Upper lobe of left lung (tissue), 6 donors: ENCODE data around the gene EBF4. TPM values are rescaled to one million over a fixed set of nuclear protein-coding genes. Genes with fewer than 3 reads are reported as not detected.
A peak's percentile ranks its signal among the peaks of the same experiment; 100 is the strongest.

Experiments used
- ATAC-seq, 2 donors: fragments of 200-7000 bp; cut with Tn5 transposase; one replicate each; pipeline ENCODE4 v1.9.1; 2022; ENCODE audit warnings: mild to moderate bottlenecking in 2 of 2, moderate library complexity in 2 of 2; ENCODE audit not compliant: low FRiP score in 2 of 2
- DNase-seq, 2 donors: peaks; one replicate each; pipeline ENCODE4 v3.0.0-alpha.2; 2019 to 2020
- H3K27ac ChIP-seq, 4 donors: fragments of 200-600 bp; sonication (generic); one replicate each; pipeline ENCODE4 v1.5.1; 2016 to 2019
- H3K27me3 ChIP-seq, 4 donors: fragments of 200-600 bp; sonication (generic); one replicate each; pipeline ENCODE4 v1.5.1; 2017 to 2019
- H3K36me3 ChIP-seq, 4 donors: fragments of 200-600 bp; sonication (generic); one replicate each; pipeline ENCODE4 v1.5.1; 2016 to 2019
- H3K4me1 ChIP-seq, 4 donors: fragments of 200-600 bp; sonication (generic); one replicate each; pipeline ENCODE4 v1.5.1; 2018 to 2019
- H3K4me3 ChIP-seq, 4 donors: fragments of 200-600 bp; sonication (generic); one replicate each; pipeline ENCODE4 v1.5.1; 2017 to 2019; ENCODE audit warnings: mild to moderate bottlenecking in 2 of 4, moderate library complexity in 1 of 4
- H3K9me3 ChIP-seq, 4 donors: fragments of 200-600 bp; sonication (generic); one replicate each; pipeline ENCODE4 v1.5.1; 2018 to 2019
- CTCF ChIP-seq, 6 experiments: fragments of 450-650 bp in 4 of 6; fragments of 200-600 bp in 2 of 6; sonication (generic) in 2 of 6; IDR thresholded peaks; one replicate each; pipeline ENCODE4 v1.5.1; 2016 to 2019; ENCODE audit warnings: antibody characterized with exemption in 6 of 6
- EP300 ChIP-seq, 4 donors: sonication (generic); formaldehyde crosslinking; IDR thresholded peaks; one replicate each; pipeline ENCODE4 v1.5.1; 2017; ENCODE audit warnings: antibody characterized with exemption in 4 of 4, control low read depth in 2 of 4
- POLR2AphosphoS5 ChIP-seq, 2 donors: sonication (generic); formaldehyde crosslinking; IDR thresholded peaks; one replicate each; pipeline ENCODE4 v1.5.1; 2017; ENCODE audit warnings: antibody characterized with exemption in 2 of 2
- WGBS, 2 donors: methylation state at CpG; one replicate each; pipeline ENCODE4 v1.1.5; 2017 to 2018; 5-methylcytosine and 5-hydroxymethylcytosine counted together
- total RNA-seq, 6 donors: library from RNA; depleted of rRNA in 4 of 6; stranded (reverse); fragments of >200 nt in 4 of 6; gene quantifications; one replicate each; pipeline versions ENCODE4 v1.1.0 to v1.2.1, GENCODE V29; 2016 to 2021
- donor health status: DM: no; HTN: no; CAD: no; lungs with moderate emphysema.
- donor health status: DM: no; HTN: yes; CAD: no; lungs with severe emphysema.

EBF4 gene
- total RNA-seq, 6 donors from 2014 or later: 7.8 to 23.7 (median 12.9) TPM

DNA sequence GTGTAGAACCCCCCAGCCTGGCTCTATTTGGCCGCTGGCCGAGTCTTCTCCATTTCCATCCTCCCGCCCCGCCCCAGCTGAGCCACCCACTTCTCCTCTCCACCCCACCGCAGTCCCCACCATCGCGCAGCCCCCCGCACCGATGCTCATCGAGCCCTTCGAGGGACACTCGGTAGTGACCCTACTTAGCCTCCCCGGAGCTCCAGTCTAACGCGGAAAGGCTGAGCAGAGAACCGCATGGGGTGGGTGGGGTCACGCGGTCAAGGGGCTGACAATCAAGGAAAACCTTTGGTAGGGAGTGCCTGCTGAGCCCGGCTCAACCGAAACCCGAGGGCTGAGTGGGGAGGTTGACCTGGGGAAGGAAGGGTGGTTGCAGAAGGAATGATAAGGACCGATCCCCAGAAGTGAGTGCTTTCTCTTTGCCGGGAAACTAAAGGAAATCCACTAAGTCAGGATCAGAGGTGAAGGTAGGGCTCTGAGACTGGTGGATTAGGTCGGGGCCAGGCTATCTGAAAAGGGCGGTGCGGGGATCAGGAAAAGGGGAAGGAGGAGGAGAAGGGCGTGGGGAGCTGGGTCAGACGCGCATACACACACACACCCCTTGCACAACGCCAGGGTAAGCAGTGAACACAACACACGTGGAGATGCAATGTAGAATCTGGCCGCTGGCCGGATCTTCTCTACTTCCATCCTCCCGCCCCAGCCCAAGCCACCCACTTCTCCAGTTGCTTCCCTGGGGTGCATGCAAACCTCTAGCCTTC lies 58.1 kb downstream of the EBF4 start:
- Histone ChIP-seq H3K4me1 (peaks cover 23 to 36% (median 31%) of the 10 kb centered on the region in 4 donors), H3K36me3 (no peaks in the 10 kb centered on the region), H3K27ac (no peak overlapping the region), H3K4me3 (peak overlapping the region in 3 of 4 donors; percentile 44 to 56 (median 54)), H3K27me3 (peaks cover 0 to 14% (median 1%) of the 10 kb centered on the region in 4 donors), H3K9me3 (no peaks in the 10 kb centered on the region)
- ATAC-seq: peak; percentile 68 to 74
- peak; percentile 64 to 74 for DNase-seq
- 3 to 8% methylated on average over 27 to 34 of the region's 34 CpGs for WGBS, 2 donors
- TF ChIP-seq CTCF (IDR thresholded peaks at IDR 0.05) (peak in 1 of 6 experiments; percentile 15), POLR2AphosphoS5 (IDR thresholded peaks at IDR 0.05) (no peak)

DNA sequence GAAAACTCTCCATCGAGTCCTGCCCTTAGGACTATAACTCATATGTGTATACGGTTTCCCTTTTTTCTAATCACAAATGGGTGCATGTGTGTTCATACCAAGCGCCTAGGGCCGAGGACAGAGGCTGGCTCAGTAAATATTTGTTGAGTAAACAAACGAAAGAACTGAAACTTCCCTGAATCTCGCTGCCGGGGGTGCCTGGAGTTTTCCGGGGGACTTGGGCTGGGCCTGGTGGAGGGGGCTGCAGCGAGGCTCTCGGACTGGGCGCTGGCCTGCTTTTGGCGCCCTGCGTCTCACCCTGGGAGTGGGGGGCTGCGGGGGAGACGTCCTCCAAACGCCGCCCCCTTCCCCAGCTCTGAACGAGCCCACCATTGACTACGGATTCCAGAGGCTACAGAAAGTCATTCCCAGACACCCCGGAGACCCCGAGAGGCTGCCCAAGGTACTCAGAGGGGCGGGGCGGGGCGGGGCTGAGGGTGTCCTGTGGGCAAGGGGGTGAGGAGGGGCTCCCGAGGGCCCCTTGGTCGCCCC lies 58.8 kb downstream of the EBF4 start:
- Histone ChIP-seq H3K27me3 (peaks cover 0 to 14% (median 1%) of the 10 kb centered on the region in 4 donors), H3K4me3 (peak overlapping the region; percentile 14 to 56 (median 49)), H3K4me1 (peaks cover 23 to 36% (median 31%) of the 10 kb centered on the region in 4 donors), H3K9me3 (no peaks in the 10 kb centered on the region), H3K36me3 (no peaks in the 10 kb centered on the region), H3K27ac (peak overlapping the region; percentile 17 to 63 (median 30))
- ATAC-seq (peak in 1 of 2 donors; percentile 9), DNase-seq (no peak)
- no peak for TF ChIP-seq EP300 (IDR thresholded peaks at IDR 0.05)
- TF ChIP-seq CTCF (IDR thresholded peaks at IDR 0.05): peak in 1 of 6 experiments; percentile 0
- WGBS, 2 donors: 0 to 3% methylated on average over 7 to 18 of the region's 26 CpGs

- Histone ChIP-seq H3K36me3 (no peaks in the 10 kb centered on the region), H3K4me1 (peaks cover 23 to 36% (median 31%) of the 10 kb centered on the region in 4 donors), H3K27ac (peak overlapping the region; percentile 17 to 63 (median 30)), H3K4me3 (peak overlapping the region; percentile 14 to 56 (median 49)), H3K27me3 (peaks cover 0 to 14% (median 1%) of the 10 kb centered on the region in 4 donors), H3K9me3 (no peaks in the 10 kb centered on the region)
- WGBS, 2 donors: 0 to 1% methylated on average over 13 to 23 of the region's 93 CpGs
- ATAC-seq: peak in 1 of 2 donors; percentile 63
- TF ChIP-seq CTCF (IDR thresholded peaks at IDR 0.05) (peak in 4 of 6 experiments; percentile 31 to 58 (median 50)), POLR2AphosphoS5 (IDR thresholded peaks at IDR 0.05) (no peak)
- peak in 1 of 2 donors; percentile 93 for DNase-seq
Measured at GRCh38 chr20:2751878-2752566, 59.4 kb downstream of the EBF4 start.

- Histone ChIP-seq H3K27me3 (peaks cover 0 to 14% (median 1%) of the 10 kb centered on the region in 4 donors), H3K27ac (peak overlapping the region in 1 of 4 donors; percentile 63), H3K4me1 (peaks cover 23 to 36% (median 31%) of the 10 kb centered on the region in 4 donors), H3K36me3 (no peaks in the 10 kb centered on the region), H3K9me3 (no peaks in the 10 kb centered on the region), H3K4me3 (peak overlapping the region in 3 of 4 donors; percentile 44 to 56 (median 54))
- TF ChIP-seq POLR2AphosphoS5 (IDR thresholded peaks at IDR 0.05): no peak
- peak; percentile 46 to 70 (median 62) for TF ChIP-seq CTCF (IDR thresholded peaks at IDR 0.05)
- DNase-seq: peak in 1 of 2 donors; percentile 83
- 9 to 14% methylated on average over 26 to 44 of the region's 47 CpGs for WGBS, 2 donors
- ATAC-seq: peak in 1 of 2 donors; percentile 19
Measured at GRCh38 chr20:2752567-2753460, 60.2 kb downstream of the EBF4 start.
